Activated B cell treated with CpG ODN at 0.5 μM for 24 hours (primary cell): Measurements from ENCODE around the gene SCAI. TPM values are rescaled to one million over a fixed set of nuclear protein-coding genes. Genes with fewer than 3 reads are reported as not detected.

ENCODE experiments used
- ATAC-seq: fragments of 200-7000 bp; cut with Tn5 transposase; one replicate; pipeline ENCODE4 v1.10.0; 2021; ENCODE audit warnings: low read depth, mild to moderate bottlenecking, moderate library complexity
- CTCF ChIA-PET: fragments of 350-600 bp; sonication (Branson Sonifier 250); formaldehyde crosslinking; loops from one replicate; lab custom pipeline; 2021; ENCODE audit warnings: antibody characterized with exemption; lab: Charles Lee
- POLR2A ChIA-PET: fragments of 350-600 bp; sonication (Branson Sonifier 250); formaldehyde crosslinking; loops from one replicate; lab custom pipeline; 2021; ENCODE audit warnings: antibody characterized with exemption; lab: Charles Lee
- DNase-seq: peaks from one replicate; pipeline ENCODE4 v3.0.0; 2022
- H3K27ac Mint-ChIP-seq: one replicate; pipeline ENCODE4 v1.8.0; 2020; ENCODE audit warnings: mixed read lengths
- H3K27me3 Mint-ChIP-seq: one replicate; pipeline ENCODE4 v1.8.0; 2021; ENCODE audit warnings: mixed read lengths
- H3K36me3 Mint-ChIP-seq: one replicate; pipeline ENCODE4 v1.8.0; 2021; ENCODE audit warnings: low read depth, mixed read lengths
- H3K4me1 Mint-ChIP-seq: one replicate; pipeline ENCODE4 v1.8.0; 2021; ENCODE audit warnings: mixed read lengths
- H3K4me3 Mint-ChIP-seq: one replicate; pipeline ENCODE4 v1.8.0; 2020; ENCODE audit warnings: mild to moderate bottlenecking, mixed read lengths
- H3K9me3 Mint-ChIP-seq: one replicate; pipeline ENCODE4 v1.8.0; 2020; ENCODE audit warnings: mixed read lengths
- CTCF ChIP-seq: fragments of 200-600 bp; IDR thresholded peaks from one replicate; pipeline ENCODE4 v1.8.0; 2022; ENCODE audit warnings: antibody characterized with exemption, mild to moderate bottlenecking
- intact Hi-C: fragments of 100-400 bp; cut with micrococcal nuclease; formaldehyde crosslinking; loops from one replicate; pipeline ENCODE4 v1.15.1; 2024
- total RNA-seq: library from RNA; stranded (reverse); gene quantifications from 2 replicates; pipeline ENCODE4 v1.2.3, GENCODE V29; 2022

The SCAI gene
- total RNA-seq, 1 donor from 2014 or later: 11.7 TPM

GRCh38 chr9:125079931-125080330 is 63.4 kb downstream of the SCAI start:
- DNase-seq (no peak), ATAC-seq (no peak)
- no peak overlapping the region for H3K4me3 Mint-ChIP-seq
- TF ChIP-seq CTCF: no peak
- H3K27me3 Mint-ChIP-seq: no peaks in the 10 kb centered on the region
- no peak overlapping the region for H3K27ac Mint-ChIP-seq
- POLR2A ChIA-PET: no interaction called here
- no peaks in the 10 kb centered on the region for H3K4me1 Mint-ChIP-seq
- CTCF ChIA-PET: no interaction called here
- H3K9me3 Mint-ChIP-seq: peaks cover 8% of the 10 kb centered on the region
- intact Hi-C loops: no loop called here
- peaks cover 32% of the 10 kb centered on the region for H3K36me3 Mint-ChIP-seq

GRCh38 chr9:125075997-125076396 is 67.3 kb downstream of the SCAI start:
- ChIA-PET POLR2A (no interaction called here), CTCF (no interaction called here)
- ATAC-seq (no peak), DNase-seq (no peak)
- H3K36me3 Mint-ChIP-seq: peaks cover 15% of the 10 kb centered on the region
- H3K27me3 Mint-ChIP-seq: no peaks in the 10 kb centered on the region
- TF ChIP-seq CTCF: no peak
- H3K4me3 Mint-ChIP-seq: no peak overlapping the region
- intact Hi-C loops: no loop called here
- H3K9me3 Mint-ChIP-seq: peaks cover 6% of the 10 kb centered on the region
- no peaks in the 10 kb centered on the region for H3K4me1 Mint-ChIP-seq
- no peak overlapping the region for H3K27ac Mint-ChIP-seq

GRCh38 chr9:125074976-125075375 is 68.4 kb downstream of the SCAI start:
- TF ChIP-seq CTCF: no peak
- ATAC-seq (no peak), DNase-seq (no peak)
- intact Hi-C loops: no loop called here
- Mint-ChIP-seq H3K27ac (no peak overlapping the region), H3K4me1 (no peaks in the 10 kb centered on the region), H3K36me3 (peaks cover 6% of the 10 kb centered on the region), H3K27me3 (no peaks in the 10 kb centered on the region), H3K9me3 (no peaks in the 10 kb centered on the region), H3K4me3 (no peak overlapping the region)
- CTCF ChIA-PET: no interaction called here
- POLR2A ChIA-PET: no interaction called here

GRCh38 chr9:125066839-125067619 is 76.3 kb downstream of the SCAI start:
- Mint-ChIP-seq H3K4me3 (no peak overlapping the region), H3K9me3 (no peaks in the 10 kb centered on the region), H3K27me3 (no peaks in the 10 kb centered on the region), H3K27ac (no peak overlapping the region), H3K36me3 (peaks cover 6% of the 10 kb centered on the region), H3K4me1 (no peaks in the 10 kb centered on the region)
- ChIA-PET CTCF (no interaction called here), POLR2A (no interaction called here)
- intact Hi-C loops: no loop called here
- no peak for TF ChIP-seq CTCF
- DNase-seq (no peak), ATAC-seq (no peak)

GRCh38 chr9:125061391-125061790 is 81.9 kb downstream of the SCAI start:
- ChIA-PET CTCF (no interaction called here), POLR2A (no interaction called here)
- Mint-ChIP-seq H3K27me3 (no peaks in the 10 kb centered on the region), H3K4me1 (no peaks in the 10 kb centered on the region), H3K27ac (no peak overlapping the region), H3K9me3 (no peaks in the 10 kb centered on the region), H3K4me3 (no peak overlapping the region), H3K36me3 (peaks cover 25% of the 10 kb centered on the region)
- no peak for TF ChIP-seq CTCF
- intact Hi-C loops: no loop called here
- DNase-seq: no peak
- no peak for ATAC-seq
